ENCODE results near the gene PLK5.

DNA sequence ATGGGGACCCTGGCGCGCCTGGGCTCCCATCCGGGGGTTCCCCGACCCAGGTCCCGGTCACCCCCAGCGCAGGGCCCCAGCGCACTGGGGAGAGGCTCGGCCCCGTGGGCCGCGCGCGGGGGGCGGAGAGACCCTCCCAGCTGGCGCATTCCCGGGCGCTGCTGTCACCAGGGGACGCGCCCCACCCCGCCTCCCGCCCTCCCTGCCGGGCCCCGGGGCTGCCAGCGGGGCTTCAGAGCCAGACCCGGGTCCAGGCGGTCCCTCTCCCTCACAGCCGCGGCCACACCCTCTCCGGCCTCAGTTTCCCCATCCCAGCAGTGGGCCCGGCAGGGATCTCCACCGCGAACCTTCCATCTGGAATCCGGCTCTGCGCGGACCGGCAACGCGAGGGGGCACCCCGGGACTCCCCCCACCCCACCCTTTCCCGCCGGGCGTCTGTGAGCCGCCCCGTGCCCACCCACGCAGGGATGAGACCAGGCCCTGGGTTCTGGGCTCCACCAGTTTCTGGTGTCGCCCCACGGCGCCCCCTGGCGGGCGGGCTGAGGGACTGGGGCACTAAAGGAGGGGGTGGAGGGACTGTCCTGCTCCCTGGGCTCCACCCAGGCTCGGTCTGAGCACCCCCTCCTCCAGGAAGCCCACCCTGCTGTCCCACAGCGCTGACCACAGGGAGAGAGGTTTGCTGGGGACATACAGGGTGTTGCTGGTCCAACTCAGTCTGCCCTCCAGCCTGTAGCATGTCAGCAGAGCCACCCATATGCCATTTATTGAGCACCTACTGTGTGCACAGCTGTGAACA, 10.2 kb upstream of the PLK5 start:
- TF ChIP-seq, protein P1, sequence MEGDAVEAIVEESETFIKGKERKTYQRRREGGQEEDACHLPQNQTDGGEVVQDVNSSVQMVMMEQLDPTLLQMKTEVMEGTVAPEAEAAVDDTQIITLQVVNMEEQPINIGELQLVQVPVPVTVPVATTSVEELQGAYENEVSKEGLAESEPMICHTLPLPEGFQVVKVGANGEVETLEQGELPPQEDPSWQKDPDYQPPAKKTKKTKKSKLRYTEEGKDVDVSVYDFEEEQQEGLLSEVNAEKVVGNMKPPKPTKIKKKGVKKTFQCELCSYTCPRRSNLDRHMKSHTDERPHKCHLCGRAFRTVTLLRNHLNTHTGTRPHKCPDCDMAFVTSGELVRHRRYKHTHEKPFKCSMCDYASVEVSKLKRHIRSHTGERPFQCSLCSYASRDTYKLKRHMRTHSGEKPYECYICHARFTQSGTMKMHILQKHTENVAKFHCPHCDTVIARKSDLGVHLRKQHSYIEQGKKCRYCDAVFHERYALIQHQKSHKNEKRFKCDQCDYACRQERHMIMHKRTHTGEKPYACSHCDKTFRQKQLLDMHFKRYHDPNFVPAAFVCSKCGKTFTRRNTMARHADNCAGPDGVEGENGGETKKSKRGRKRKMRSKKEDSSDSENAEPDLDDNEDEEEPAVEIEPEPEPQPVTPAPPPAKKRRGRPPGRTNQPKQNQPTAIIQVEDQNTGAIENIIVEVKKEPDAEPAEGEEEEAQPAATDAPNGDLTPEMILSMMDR (IDR thresholded peaks at IDR 0.05; ENCODE audit: low read length): peak; percentile 68
- no peak for TF ChIP-seq EZH2 (IDR thresholded peaks at IDR 0.05; ENCODE audit: borderline replicate concordance, low read length)

Measured in OCI-LY1 (cell line).